ENCODE data around the gene GABRP.
"Not testable (repeated sequence)": the region's sequence is repeated elsewhere in the genome, so short reads cannot be mapped to it uniquely, and the experiment has no call there.

GABRP gene

DNA sequence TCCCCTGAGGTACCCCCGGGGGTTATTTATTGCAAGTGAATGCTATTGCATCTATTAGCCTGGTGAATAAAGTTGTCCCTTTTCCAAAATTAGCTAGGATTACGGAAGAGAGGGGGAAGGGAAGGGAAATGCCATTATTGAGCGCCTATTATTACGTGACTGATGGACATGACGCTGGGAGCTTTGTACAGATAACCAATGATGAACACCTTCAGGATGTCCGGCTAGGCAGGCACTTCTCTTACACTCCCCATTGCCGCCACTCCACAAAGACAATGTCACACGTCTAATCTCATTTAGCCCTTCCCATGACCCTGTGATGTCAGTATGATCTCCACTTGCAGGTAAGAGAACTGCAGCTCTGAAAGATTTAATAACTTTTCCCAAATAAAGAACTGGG, 9.4 kb downstream of the GABRP start:
- DNase-seq (ENCODE audit: low read depth in 2 of 2): no peak

DNA sequence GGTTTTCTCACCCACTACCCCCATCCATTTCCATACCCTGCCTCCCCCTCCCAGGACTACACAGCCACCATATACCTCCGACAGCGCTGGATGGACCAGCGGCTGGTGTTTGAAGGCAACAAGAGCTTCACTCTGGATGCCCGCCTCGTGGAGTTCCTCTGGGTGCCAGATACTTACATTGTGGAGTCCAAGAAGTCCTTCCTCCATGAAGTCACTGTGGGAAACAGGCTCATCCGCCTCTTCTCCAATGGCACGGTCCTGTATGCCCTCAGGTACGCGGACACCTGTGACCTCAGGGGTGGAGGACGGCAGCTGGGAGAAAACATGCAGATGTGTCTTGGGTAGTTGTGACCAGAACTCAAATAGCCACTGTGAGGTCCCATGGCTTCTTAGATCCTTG, 11.6 kb downstream of the GABRP start:
- DNase-seq (ENCODE audit: low read depth in 2 of 2): no peak

DNA sequence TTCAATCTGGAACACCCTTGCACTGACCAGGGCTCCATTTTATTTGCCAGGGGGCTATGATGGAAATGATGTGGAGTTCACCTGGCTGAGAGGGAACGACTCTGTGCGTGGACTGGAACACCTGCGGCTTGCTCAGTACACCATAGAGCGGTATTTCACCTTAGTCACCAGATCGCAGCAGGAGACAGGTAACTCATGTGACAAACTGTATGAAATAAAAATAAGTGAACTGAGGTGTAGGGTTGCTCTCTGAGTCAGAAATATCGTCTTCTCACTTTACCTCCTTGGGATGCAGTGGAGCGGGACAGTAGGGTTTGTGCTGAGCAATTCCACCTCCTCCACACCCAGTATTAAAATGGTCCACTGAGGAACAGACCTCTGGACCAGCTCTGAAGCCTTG, 22.1 kb downstream of the GABRP start:
- DNase-seq (ENCODE audit: low read depth in 2 of 2): no peak

DNA sequence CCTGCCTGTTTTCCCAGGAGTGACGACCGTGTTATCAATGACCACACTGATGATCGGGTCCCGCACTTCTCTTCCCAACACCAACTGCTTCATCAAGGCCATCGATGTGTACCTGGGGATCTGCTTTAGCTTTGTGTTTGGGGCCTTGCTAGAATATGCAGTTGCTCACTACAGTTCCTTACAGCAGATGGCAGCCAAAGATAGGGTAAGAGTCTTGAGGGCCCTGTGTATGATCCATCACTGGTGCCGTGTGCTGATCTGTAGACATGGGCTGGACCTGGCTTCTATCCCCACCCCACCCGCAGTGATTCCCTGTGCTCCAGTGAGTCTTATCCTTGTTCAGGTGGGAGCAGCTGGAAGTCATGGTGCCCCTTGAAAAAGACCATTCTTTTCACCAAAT, 26.0 kb downstream of the GABRP start:
- no peak for DNase-seq (ENCODE audit: low read depth in 2 of 2)

DNA sequence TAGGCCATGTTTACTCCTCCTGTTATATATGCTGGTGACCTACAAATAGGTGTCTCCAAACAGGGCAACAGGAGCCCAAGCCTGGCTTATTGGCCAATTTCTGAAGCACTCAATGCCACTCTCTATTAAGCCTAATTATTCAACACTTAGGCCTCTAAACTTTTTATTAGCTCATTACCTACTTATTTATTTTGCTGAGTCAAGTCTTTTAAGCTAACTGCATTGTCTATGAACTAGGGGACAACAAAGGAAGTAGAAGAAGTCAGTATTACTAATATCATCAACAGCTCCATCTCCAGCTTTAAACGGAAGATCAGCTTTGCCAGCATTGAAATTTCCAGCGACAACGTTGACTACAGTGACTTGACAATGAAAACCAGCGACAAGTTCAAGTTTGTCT, 28.2 kb downstream of the GABRP start:
- DNase-seq (ENCODE audit: low read depth in 2 of 2): no peak

DNA sequence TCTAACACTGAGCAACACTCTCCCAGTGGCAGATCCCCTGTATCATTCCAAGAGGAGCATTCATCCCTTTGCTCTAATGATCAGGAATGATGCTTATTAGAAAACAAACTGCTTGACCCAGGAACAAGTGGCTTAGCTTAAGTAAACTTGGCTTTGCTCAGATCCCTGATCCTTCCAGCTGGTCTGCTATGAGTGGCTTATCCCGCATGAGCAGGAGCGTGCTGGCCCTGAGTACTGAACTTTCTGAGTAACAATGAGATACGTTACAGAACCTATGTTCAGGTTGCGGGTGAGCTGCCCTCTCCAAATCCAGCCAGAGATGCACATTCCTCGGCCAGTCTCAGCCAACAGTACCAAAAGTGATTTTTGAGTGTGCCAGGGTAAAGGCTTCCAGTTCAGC, 29.7 kb downstream of the GABRP start:
- DNase-seq (ENCODE audit: low read depth in 2 of 2): no peak

DNA sequence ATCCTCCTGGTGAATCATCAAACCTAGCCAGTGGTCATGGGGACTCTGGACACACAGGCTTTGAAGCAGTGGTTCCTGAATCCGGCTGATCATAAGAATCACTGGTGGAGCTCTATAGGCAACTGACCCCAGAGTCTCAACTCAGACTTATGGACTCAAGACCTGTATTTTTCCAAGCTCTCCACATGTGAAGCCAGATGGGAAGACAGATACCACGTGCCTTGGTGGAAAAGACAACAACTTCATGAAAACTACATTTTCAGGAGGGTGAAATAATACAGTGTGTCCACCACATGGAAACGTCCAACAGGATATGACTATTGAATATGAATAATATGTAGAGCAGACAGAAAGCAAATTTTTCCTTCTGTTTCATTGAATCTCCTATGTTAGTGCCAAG, 33.7 kb downstream of the GABRP start:
- DNase-seq (ENCODE audit: low read depth in 2 of 2): no peak

DNA sequence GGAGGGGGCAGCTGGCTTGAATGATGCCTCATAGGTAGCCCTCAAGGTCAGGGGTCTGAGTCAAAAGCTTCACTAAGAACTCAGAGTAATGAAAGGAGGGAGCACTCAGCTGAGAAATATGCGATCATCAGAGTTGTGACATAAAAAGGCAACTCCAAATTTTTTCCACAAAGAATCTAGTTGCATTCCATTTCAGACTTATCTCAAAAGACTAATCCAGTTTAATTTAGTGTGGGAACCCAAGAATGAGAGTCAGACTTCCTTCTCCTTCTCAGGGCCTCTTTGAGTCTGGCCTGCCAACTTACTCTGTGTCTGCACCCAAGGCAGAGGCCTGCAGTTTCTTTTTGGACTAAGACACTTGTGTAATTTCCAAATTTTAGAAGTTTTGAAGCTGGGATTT, 34.7 kb downstream of the GABRP start:
- DNase-seq (ENCODE audit: low read depth in 2 of 2): no peak

DNA sequence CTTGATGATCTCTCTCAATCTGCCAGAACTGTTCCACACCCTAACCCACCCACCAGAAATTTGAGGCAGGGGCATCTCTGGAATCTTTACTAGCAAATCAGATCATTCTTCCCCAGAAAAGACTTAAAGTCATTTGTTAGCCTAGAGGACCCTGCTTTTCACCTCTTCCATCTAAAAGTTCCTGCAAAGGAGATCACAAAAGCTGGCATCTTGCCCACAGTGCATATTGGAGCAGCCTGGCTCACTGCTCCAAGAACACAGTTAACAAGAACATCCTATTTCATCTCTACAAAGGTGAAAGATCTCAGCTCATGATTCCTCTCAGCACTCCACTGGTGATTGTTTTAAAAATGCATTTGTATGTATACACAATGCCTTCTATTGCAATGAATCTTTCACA, 36.3 kb downstream of the GABRP start:
- no peak for DNase-seq (ENCODE audit: low read depth in 2 of 2)

DNA sequence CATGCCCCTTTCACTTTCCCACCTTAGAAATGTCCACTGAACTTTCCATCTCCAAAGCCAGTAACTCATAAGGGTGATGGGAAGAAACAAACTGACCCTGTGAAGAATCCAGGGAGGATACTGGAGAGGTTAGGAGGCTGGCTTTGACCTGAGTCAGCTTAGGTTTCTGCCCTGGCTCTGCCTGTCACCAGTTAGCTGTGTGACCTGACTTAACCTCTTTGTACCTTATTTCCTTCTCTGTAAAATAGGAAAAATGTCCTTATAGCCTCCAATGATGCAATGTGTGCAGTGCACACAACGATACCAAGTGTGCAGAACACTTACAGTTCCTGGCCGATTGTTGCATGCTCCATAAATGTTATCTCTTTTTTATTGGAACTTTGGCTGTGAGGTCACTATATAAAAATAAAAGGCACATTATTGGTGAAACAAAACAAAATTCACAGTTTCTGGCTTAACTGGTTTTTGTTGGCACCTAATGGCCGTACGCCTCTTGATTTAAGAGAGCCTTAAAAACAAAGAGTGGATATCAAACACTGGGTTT, 37.8 kb downstream of the GABRP start:
- DNase-seq (ENCODE audit: low read depth in 2 of 2): no peak

DNA sequence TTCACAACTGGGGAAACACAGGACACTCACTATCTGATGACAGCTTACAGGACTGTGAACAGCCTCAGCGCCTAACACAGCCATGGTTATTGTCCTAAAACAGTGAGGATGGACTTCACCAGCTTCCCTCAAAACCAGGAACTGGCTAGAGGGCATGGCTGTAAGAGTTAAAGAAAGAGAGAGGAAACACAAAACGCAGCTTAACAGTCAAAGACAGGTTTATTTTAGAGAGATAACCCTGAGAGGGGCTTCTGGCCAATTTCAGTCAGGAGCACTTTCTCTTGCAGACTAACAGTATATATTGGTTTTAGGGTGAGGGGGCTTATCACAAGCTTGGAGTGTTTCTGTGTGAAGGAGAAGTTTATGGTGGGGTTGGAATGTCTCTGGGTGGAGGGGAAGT, 42.6 kb downstream of the GABRP start:
- no peak for DNase-seq (ENCODE audit: low read depth in 2 of 2)

DNA sequence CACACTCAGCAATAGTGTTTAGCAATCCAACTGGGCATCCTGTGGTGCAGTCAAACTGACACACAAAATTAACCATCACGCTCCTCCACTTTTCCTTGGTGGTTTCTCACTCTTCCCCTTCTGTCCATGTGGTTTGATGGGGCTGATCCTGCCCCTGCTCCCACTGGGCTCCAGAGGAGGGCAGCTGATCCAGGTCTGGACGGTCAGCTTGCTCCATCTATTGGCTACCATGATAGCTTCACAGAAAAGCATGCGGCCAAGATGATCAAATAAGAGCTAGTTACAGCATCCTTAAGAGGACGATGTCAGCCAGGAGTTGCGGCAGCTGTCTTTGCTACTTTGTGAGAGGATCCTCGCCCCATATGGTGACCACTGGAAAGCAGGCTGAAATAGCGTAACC, 48.7 kb downstream of the GABRP start:
- DNase-seq (ENCODE audit: low read depth in 2 of 2): no peak

DNA sequence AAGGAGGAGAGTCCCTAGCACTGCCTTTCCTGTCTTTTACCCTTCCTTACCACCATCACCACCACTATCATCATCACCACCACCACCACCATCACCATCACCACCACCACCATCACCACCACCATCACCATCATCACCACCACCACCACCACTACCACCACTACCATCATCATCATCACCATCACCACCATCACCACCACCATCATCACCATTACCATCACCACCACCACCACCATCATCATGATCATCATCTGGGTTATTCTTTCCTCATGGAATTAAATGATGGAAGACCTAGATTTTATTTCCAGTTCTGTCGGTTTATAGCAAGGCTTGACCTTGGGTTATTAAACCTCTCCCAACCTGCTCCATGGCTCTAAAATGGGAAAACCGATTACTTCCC, 50.5 kb downstream of the GABRP start:
- DNase-seq (ENCODE audit: low read depth in 2 of 2): not testable (repeated sequence)

DNA sequence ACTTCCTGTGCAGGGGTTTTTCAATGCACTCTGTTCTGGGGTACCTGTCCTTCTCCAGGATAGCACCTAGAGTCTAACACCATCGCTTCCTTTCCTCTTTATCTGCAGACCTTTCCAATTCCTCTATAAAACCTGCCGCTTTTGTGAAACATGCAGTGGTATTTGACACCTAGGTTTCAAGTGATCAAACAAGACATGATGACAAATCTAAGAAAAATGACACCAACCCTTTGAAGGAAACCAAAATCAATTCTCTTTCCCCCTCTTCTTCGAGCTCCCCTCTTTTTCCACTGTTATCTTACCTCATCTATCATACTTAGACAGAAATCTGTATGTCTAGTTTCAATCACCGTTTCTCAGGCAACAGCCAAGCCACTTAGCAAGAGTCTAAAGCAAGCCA, 52.7 kb downstream of the GABRP start:
- no peak for DNase-seq (ENCODE audit: low read depth in 2 of 2)

DNA sequence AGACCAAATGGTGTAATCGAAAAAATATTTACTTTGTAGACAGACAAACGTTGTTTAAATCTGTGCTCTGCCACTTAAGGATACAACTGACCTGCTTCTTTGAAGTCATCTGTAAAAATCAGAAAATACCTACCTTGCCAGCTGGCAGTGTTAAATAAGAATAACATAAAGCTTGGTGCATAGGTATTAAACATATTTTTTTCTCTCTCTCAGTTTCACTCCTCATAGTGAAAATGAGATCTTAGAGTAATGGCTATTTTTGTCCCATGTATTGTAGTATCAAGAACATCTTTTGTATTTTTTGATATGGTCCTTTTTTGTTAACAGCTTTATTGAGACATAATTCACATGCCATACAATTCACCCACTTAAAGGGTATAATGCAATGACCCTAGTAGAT, 60.3 kb downstream of the GABRP start:
- DNase-seq (ENCODE audit: low read depth in 2 of 2): no peak

DNA sequence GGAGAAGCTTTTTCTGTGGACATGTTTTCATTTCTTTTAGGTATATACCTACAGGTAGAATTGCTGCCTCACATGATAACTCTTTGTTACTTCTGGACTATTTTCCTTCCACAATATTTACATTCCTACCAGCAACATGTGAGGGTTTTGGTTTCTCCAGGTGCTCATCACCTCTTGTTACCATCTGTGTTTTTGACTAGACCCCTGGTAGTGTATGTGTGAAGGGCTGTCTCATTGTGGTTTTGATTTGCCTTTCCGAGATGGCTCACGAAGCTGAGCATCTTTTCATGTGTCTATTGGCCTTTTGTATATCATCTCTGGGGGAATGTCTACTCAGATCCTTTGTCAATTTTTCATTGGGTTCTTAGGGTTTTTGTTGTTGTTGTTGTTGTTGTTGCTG, 61.1 kb downstream of the GABRP start:
- no peak for DNase-seq (ENCODE audit: low read depth in 2 of 2)

DNA sequence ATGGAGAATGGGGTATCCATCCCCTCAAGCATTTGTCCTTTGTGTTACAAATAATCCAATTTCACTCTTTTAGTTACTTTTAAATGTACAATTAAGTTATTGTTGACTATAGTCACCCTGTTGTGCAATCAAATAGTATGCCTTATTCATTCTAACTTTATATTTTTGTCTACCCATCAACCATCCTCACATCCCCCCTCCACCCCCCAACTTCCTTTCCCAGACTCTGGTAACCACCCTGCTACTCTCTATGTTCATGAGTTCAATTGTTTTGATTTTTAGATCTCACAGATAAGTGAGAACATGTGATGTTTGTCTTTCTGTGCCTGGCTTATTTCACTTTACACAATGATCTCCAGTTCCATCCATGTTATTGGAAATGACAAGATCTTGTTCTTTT, 62.9 kb downstream of the GABRP start:
- no peak for DNase-seq (ENCODE audit: low read depth in 2 of 2)

DNA sequence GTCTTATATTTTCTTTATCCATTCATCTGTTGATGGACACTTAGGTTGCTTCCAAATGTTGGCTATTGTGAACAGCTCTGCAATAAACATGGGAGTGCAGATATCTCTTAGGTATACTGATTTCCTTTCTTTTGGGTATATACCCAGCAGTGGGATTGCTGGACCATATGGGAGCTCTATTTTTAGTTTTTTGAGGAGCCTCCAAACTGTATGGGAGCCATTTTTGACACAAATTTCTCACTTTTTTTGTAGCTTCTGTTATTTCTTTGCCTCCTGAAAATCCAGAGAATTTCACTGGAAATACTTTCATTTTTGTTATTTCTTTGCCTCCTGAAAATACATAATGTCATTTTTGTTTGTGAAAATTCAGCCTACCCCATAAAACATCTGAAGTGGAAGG, 63.3 kb downstream of the GABRP start:
- no peak for DNase-seq (ENCODE audit: low read depth in 2 of 2)

DNA sequence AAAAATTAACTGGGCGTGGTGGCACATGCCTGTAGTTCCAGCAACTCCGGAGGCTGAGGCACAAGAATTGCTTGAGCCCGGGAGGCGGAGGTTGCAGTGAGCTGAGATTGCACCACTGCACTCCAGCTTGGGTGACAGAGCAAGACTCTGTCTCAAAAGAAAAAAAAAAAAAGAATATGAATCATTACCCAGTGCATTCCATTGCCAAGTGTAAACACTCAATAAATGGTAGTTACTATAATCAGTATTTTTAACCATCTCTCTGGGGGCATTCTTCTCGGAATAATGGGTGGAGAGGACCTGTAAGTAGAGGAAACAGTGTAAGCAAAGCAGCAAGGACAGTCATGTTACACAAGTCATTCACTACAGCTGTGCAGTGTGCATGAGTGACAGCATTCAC, 64.5 kb downstream of the GABRP start:
- DNase-seq (ENCODE audit: low read depth in 2 of 2): no peak

DNA sequence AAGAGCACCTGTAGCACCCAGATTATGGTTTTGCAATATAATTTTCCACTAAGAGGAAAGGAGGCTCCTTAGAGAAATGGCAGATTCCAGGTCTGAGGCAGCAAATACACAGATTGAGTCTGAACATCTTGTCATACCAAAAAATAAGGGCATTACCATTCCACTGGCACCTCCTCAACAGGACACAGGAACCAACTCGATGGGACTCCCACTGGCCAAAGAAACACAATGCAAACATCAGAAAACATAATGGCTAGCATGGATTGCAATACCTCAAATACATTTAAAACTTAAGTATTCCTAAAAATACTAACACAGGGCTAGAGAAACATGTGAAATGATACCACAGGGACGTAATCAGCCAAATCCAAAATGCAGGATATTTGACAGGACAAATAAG, 65.8 kb downstream of the GABRP start:
- no peak for DNase-seq (ENCODE audit: low read depth in 2 of 2)

DNA sequence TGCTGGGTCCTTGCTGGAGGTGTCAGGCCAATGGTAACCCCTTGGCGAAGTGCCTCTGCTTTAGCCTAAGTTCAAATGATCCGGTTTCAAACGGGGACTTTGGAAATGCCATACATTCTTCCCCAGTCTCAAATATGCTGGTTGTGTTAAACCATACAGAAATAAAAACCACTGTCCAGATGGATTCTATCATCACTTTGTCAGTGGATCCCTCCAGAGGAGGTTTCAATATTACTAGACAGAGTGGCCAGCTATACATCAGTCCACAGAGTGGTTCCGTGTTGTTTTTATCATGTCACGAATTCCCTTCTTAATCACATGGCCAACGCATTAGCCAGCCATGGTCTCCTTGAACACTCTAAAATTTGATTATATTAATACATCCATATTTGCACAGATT, 71.0 kb downstream of the GABRP start:
- no peak for DNase-seq (ENCODE audit: low read depth in 2 of 2)

DNA sequence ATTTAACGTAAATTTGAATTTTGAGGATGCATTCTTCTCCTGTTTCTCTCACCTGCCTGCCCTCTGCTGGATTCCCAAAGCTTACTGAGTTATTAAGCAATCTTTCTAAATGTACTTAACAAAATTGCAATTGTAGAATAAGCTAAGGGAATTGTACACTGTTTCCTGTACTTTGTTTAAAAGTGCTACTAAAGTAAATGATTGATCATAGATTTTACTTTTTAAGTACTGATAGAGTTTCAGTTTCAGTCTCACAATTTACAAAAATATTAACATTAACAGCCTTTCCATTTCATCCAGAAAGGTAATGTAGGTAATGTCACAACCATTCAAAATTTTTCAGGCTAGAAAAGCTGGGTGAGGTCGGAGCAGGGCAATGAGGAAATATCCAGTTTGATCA, 73.5 kb downstream of the GABRP start:
- DNase-seq (ENCODE audit: low read depth in 2 of 2): no peak

DNA sequence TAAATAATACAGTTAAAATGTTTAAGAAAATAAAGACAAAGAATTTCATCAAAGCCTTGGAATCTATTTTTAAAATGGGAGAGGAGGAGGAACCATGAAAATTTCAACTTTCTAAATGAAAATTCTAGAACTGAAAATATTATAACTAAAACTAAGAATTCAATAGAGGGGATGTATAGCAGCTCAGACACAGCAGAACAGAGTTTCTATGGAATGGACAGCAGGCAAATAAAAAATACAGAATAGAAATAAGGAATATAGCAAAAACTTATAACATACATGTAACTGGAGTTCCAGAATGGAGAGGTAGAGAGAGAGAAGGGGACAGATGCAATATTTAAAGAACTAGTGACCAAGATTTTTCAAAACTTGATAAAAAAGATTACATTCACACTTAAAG, 76.9 kb downstream of the GABRP start:
- DNase-seq (ENCODE audit: low read depth in 2 of 2): no peak

DNA sequence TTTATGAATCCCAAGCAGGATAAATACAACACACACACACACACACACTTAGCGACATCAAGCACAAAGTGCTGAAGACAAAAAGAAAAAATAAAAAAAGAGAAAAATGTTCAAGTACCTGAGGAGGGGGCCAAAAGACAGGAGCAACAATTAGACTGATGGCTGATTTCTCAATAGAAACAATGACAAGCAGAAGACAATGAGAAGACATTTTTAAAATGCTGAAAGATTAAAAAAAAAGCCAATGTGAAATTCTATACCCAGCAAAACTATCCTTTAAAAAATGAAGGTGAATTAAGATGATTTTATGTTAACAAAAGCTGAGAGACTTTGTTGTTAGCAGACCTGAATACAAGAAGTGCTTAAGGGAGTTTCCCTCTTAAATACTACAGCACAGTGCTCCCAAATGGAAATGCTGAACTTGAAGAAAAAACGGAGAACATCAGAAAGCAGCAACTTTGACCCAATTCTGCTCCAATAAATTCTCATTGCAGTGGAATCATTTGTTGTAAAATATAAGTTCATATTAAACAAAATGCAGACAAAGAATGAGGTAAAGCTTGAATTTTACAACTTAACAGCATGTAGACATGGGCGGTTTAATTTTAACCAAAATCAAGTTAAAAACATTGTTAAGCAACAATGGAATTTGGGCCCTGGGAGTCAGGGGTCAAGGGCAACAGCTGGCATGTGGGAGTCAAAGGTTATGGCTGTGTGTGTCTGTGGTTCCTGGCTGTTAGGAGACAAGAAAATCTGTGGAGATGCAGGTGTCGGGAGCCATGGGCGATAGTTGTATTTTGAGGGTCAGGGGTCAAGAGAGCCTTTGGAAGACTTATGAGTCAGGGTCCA, 77.5 kb downstream of the GABRP start:
- no peak for DNase-seq (ENCODE audit: low read depth in 2 of 2)
